Naive B cell (primary cell): Measurements from ENCODE around the gene DBX2. TPM values are rescaled to one million over a fixed set of nuclear protein-coding genes. Genes with fewer than 3 reads are reported as not detected.
A peak's percentile ranks its signal among the peaks of the same experiment; 100 is the strongest.
"Not testable (repeated sequence)": the region's sequence is repeated elsewhere in the genome, so short reads cannot be mapped to it uniquely, and the experiment has no call there.

Source experiments
- ATAC-seq, 2 donors: fragments of 150-1000 bp; cut with Tn5 transposase; 2 replicates each; pipeline ENCODE4 v1.10.0; 2021; ENCODE audit warnings: low read depth in 2 of 2, mild to moderate bottlenecking in 2 of 2, moderate library complexity in 2 of 2
- DNase-seq: peaks from one replicate; pipeline ENCODE4 v3.0.0; 2022
- H3K27ac Mint-ChIP-seq, 6 donors: one replicate each; pipeline ENCODE4 v1.8.0; 2020 to 2022; ENCODE audit warnings: mild to moderate bottlenecking in 6 of 6, mixed read lengths in 6 of 6, moderate library complexity in 5 of 6, inconsistent platforms in 2 of 6
- H3K27me3 Mint-ChIP-seq, 3 donors: one replicate each; pipeline ENCODE4 v1.8.0; 2021 to 2022; ENCODE audit warnings: mixed read lengths in 3 of 3, mild to moderate bottlenecking in 1 of 3
- H3K36me3 Mint-ChIP-seq, 2 donors: one replicate each; pipeline ENCODE4 v1.8.0; 2020 to 2022; ENCODE audit warnings: mixed read lengths in 2 of 2, inconsistent platforms in 1 of 2, mild to moderate bottlenecking in 1 of 2
- H3K4me1 Mint-ChIP-seq, 3 donors: one replicate each; pipeline ENCODE4 v1.8.0; 2020 to 2022; ENCODE audit warnings: mixed read lengths in 3 of 3, inconsistent platforms in 1 of 3, mild to moderate bottlenecking in 1 of 3, moderate library complexity in 1 of 3
- H3K4me3 Mint-ChIP-seq, 8 donors: one replicate each; pipeline ENCODE4 v1.8.0; 2020 to 2022; ENCODE audit warnings: mild to moderate bottlenecking in 8 of 8, mixed read lengths in 8 of 8, moderate library complexity in 8 of 8, inconsistent platforms in 2 of 8
- H3K9me3 Mint-ChIP-seq, 7 donors: one replicate each; pipeline ENCODE4 v1.8.0; 2020 to 2022; ENCODE audit warnings: mixed read lengths in 7 of 7, mild to moderate bottlenecking in 5 of 7, inconsistent platforms in 2 of 7, moderate library complexity in 1 of 7
- polyA plus RNA-seq, 6 donors: library from polyadenylated mRNA; unstranded; fragments of 300-500 nt; fragmentation: Illumina TruSeq; gene quantifications; one replicate each; pipeline ENCODE4 v1.2.3, GENCODE V29; 2021; ENCODE audit warnings: low read depth in 6 of 6

The DBX2 gene
- polyA plus RNA-seq, 6 donors from 2014 or later = not detected

DNA sequence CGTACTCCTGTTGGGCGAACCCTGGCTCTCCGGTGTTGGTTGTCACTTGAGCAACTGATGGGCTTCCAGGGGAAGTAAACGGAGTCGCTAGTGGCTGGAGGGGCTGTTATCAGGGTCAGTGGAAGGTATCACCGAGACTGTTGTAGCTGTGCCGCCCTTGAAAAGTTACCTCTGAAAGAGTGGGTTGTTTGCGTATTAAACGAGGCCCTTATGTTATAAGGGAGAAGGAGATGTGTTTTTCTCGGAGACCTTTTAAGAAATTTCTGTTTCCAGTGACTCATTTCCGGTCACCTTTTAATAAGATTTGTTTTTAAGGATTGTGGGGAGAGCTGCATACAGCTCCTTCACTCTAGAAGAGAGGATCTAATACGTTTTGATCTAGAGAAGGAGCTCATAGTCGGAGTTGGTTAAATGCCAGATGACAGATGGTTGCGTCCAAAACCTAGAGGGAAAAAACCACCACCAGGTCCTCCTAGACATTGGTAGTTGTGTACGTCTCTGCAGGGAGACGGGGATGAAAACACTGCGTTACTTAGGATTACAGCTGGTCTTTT, 750 bp upstream of the DBX2 start:
- H3K9me3 Mint-ChIP-seq = peaks cover 0 to 3% (median 0%) of the 10 kb centered on the region in 7 donors
- H3K27ac Mint-ChIP-seq = no peak overlapping the region
- H3K27me3 Mint-ChIP-seq = peaks cover 31 to 45% (median 42%) of the 10 kb centered on the region in 3 donors
- no peak overlapping the region for H3K4me3 Mint-ChIP-seq
- no peaks in the 10 kb centered on the region for H3K36me3 Mint-ChIP-seq
- no peak for DNase-seq
- no peaks in the 10 kb centered on the region for H3K4me1 Mint-ChIP-seq
- no peak for ATAC-seq

DNA sequence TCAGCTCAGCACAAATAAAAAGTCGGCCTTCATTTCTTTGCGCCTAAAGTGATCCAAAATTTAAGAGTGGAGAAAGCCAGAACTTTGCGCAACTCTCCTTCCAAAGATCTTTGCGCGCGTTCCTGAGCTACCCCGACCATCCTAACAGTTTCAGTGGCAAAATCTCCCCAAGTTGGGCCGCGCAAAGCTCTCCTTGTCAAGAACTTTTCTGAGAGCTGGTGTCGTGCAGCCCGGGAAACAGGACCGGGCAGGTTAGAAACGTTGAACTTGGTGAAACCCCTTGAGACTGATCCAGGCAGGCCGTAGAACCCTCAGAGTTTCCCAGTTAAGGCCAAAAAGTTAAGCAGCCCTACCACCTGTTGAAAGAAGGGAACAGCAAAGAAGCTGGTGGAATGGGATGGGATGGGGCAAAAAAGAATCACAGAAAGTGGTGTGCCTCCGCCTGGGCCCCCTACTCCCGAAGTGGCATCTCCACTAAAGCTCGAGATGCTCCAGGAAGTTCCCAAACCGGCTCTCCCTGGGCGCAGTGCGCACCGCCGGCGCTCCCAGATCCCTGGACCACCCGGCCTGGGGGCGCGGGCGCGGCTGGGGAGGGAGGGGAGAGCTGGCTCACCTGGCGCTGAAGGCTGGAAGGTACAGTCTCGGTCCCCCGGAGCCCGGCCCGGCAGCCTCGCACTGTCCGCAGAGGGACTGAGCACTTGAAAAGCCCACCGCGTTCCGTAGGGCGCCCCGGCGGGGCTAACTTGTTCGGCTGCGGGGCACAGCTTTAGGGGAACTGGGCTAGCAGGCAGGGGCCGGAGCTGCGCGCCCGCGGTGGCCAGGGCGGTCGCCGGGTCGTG, 768 bp downstream of the DBX2 start:
- no peaks in the 10 kb centered on the region for H3K36me3 Mint-ChIP-seq
- peaks cover 31 to 50% (median 42%) of the 10 kb centered on the region in 3 donors for H3K27me3 Mint-ChIP-seq
- H3K4me3 Mint-ChIP-seq = peak overlapping the region in 1 of 8 donors; percentile 47
- no peak for DNase-seq
- no peaks in the 10 kb centered on the region for H3K9me3 Mint-ChIP-seq
- no peak overlapping the region for H3K27ac Mint-ChIP-seq
- no peak for ATAC-seq
- H3K4me1 Mint-ChIP-seq = no peaks in the 10 kb centered on the region

DNA sequence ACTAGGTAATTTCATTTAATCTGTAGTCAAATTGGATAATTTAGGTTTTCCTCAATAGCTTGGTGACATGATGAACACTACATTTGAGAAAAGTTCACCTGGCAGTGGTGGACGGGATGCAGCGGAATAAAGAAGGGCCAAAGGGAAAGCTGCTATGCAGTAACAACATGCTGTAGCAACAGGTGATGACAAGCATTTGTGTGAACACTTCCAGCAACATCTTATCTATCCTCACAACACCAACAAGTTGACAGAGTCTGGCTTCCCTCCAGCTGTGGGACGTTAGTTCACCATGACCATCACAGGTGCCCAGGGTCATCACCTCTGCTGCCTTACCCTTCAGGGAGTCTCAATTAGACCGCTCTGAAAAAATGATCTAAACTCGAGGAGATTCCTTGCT, 8.3 kb downstream of the DBX2 start:
- Mint-ChIP-seq H3K9me3 (no peaks in the 10 kb centered on the region), H3K4me1 (no peaks in the 10 kb centered on the region), H3K27me3 (peaks cover 8 to 11% (median 11%) of the 10 kb centered on the region in 3 donors), H3K27ac (no peak overlapping the region), H3K36me3 (no peaks in the 10 kb centered on the region), H3K4me3 (no peak overlapping the region)
- no peak for ATAC-seq
- no peak for DNase-seq

DNA sequence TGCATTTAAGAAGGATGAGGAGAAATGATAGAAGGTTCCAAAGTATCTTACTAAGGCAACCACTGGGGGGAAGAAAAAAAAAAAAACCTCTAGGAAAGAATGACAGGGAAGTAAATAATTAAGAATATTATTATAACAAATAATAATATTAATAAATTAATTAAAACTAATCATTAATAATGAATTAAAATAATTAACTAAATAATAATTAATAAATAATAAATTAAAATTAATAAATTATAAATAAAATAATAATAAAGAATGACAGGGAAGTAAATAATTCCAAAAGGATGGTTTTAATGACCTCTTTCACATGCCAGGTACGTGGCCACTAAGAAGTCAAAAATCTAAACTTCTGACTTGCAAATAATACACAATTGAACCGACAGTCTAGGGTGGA, 9.9 kb downstream of the DBX2 start:
- Mint-ChIP-seq H3K36me3 (no peaks in the 10 kb centered on the region), H3K4me3 (no peak overlapping the region), H3K27me3 (peaks cover 5 to 11% (median 8%) of the 10 kb centered on the region in 3 donors), H3K4me1 (no peaks in the 10 kb centered on the region), H3K27ac (no peak overlapping the region), H3K9me3 (no peaks in the 10 kb centered on the region)
- ATAC-seq = no peak
- DNase-seq = no peak

DNA sequence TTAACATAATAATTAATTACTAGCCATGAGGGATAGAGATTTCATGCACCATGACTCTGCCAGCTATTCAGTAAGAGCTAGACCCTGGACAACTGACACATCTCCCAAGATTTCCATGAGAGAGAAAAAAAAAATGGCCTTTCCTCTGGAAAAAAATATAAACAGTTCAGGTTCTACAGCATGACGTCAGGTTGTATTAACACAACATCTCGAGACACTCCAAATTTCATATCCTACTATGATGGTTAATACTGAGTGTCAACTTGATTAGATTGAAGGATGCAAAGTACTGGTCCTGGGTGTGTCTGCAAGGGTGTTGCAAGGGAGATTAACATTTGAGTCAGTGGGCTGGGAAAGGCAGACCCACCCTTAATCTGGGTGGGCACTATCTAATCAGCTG, 11.1 kb downstream of the DBX2 start:
- H3K36me3 Mint-ChIP-seq = no peaks in the 10 kb centered on the region
- no peak overlapping the region for H3K4me3 Mint-ChIP-seq
- H3K27ac Mint-ChIP-seq = no peak overlapping the region
- no peaks in the 10 kb centered on the region for H3K9me3 Mint-ChIP-seq
- no peak for ATAC-seq
- H3K4me1 Mint-ChIP-seq = no peaks in the 10 kb centered on the region
- peaks cover 11 to 16% (median 14%) of the 10 kb centered on the region in 3 donors for H3K27me3 Mint-ChIP-seq
- DNase-seq = no peak

DNA sequence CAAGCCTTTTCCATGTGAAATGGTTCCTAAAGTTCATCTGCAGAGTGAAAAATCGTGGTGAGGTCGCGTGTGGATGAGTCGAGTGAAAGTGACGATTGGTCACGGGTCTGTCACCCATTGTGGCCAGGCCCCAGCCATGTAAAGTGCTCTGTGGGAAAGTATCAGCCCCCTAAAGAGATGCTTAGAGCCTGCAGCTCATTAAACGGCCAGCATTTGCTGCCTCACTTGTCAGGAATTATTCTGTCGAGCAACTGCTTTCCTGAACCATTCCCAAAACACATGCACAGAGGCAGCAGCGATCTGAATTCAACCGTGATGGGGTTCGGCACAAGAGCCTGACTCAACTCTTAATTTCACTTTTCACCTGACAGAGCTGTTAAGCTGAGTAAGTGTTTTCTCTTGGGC, 16.0 kb downstream of the DBX2 start:
- Mint-ChIP-seq H3K4me3 (no peak overlapping the region), H3K9me3 (no peaks in the 10 kb centered on the region), H3K27ac (no peak overlapping the region), H3K27me3 (peaks cover 9 to 29% (median 19%) of the 10 kb centered on the region in 3 donors), H3K4me1 (no peaks in the 10 kb centered on the region), H3K36me3 (no peaks in the 10 kb centered on the region)
- ATAC-seq (no peak), DNase-seq (no peak)

DNA sequence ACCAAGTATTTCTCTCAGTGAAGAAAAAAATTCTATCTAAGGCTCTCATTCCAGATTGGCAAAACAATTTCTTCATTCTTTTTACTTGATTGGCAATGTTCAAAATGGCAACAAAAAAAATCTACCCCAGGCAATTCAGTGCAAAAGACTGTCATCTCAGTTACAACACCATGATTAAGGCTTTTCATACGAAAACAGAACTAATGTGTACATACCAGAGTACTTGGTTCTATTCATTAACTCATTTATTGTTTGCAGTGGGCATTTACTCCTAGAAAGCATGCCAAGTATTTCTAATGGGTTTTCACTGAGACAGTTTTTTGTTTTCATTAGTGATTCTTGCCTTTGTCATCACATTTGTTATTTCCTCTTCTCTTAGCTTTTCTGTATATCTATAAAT, 33.0 kb downstream of the DBX2 start:
- H3K27ac Mint-ChIP-seq = no peak overlapping the region
- H3K4me3 Mint-ChIP-seq = no peak overlapping the region
- DNase-seq (no peak), ATAC-seq (no peak)
- no peaks in the 10 kb centered on the region for H3K27me3 Mint-ChIP-seq
- H3K36me3 Mint-ChIP-seq = no peaks in the 10 kb centered on the region
- peaks cover 5 to 25% (median 15%) of the 10 kb centered on the region in 7 donors for H3K9me3 Mint-ChIP-seq
- H3K4me1 Mint-ChIP-seq = no peaks in the 10 kb centered on the region

DNA sequence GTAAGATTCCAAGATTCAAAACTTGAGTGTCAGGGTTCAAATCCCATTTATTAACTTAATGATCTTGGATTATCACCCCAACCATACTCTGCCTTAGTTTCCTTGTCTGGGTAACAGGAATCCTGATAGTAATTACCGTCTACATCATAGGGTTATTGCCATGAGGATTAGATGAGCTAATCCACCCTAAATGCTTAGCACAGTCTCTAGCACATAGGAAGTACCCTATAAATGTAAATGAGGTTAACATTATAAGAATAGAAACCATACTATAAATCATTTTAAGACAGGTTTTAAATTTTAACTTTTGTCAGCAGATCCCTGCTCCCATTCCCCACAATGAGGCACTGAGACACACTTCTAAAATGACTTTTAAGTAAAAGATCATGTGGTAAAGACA, 36.5 kb downstream of the DBX2 start:
- no peak for ATAC-seq
- H3K4me1 Mint-ChIP-seq = no peaks in the 10 kb centered on the region
- H3K9me3 Mint-ChIP-seq = peaks cover 0 to 14% (median 6%) of the 10 kb centered on the region in 7 donors
- no peak overlapping the region for H3K4me3 Mint-ChIP-seq
- no peaks in the 10 kb centered on the region for H3K27me3 Mint-ChIP-seq
- DNase-seq = no peak
- no peaks in the 10 kb centered on the region for H3K36me3 Mint-ChIP-seq
- no peak overlapping the region for H3K27ac Mint-ChIP-seq

DNA sequence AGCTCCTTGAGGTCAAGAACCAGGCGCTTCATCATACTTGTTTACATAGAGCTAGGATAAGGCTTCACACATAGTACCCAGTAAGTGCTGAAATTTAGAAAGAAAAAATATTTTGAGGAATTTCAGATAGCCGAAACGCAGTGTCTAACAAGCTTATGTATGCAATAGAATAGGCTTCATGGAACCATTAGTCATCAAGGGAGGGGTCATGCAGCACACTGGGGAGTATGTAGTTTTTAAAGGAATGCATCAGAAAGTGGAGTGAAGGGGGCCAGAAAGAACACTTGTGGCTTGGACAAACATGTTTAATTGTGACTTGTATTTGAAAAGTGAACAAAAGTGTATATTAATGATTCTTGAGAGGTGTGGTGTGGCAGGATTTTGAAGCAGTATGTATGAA, 38.1 kb downstream of the DBX2 start:
- Mint-ChIP-seq H3K27ac (no peak overlapping the region), H3K4me3 (no peak overlapping the region), H3K4me1 (no peaks in the 10 kb centered on the region), H3K36me3 (no peaks in the 10 kb centered on the region), H3K27me3 (no peaks in the 10 kb centered on the region), H3K9me3 (peaks cover 0 to 4% (median 0%) of the 10 kb centered on the region in 7 donors)
- no peak for DNase-seq
- no peak for ATAC-seq

DNA sequence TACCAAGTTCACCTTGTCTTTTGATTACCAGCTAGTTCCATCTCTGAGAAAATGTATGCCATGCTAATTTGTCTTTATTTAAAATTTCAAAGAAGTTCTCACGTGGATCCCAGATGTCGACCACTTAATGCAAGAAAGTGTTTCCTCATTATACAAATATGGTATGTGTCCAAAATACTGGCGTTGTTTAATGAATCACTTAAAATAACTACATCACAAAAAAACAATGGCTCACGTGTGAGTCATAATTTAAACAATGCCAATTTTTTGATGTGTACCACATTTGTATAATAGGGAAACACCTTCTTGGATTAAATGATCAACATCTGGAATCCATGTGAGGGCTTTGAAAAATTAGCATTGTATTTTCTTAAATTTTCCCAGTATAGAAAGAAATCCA, 40.8 kb downstream of the DBX2 start:
- DNase-seq (no peak), ATAC-seq (no peak)
- Mint-ChIP-seq H3K27ac (no peak overlapping the region), H3K27me3 (no peaks in the 10 kb centered on the region), H3K36me3 (no peaks in the 10 kb centered on the region), H3K4me3 (no peak overlapping the region), H3K4me1 (no peaks in the 10 kb centered on the region), H3K9me3 (peaks cover 0 to 4% (median 0%) of the 10 kb centered on the region in 7 donors)

DNA sequence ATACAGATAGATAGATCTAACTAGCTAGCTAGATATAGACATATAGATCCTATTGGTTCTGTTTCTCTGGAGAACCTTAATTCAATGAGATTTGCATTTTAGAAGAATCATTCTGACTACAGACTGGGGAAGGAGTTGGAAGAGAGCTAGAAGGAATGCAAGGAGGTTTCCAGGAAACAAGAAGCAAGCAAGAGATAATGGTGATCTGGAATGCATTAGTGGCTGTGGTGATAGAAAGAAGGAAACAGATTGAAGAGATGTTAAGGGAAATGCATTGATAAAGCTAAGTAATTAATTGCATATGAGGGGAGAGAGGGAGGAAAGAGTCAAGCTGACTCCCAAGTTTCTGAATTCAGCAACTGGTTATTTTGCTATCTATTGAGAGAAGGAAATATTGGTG, 42.7 kb downstream of the DBX2 start:
- Mint-ChIP-seq H3K4me3 (no peak overlapping the region), H3K9me3 (peaks cover 0 to 4% (median 0%) of the 10 kb centered on the region in 7 donors), H3K27me3 (no peaks in the 10 kb centered on the region), H3K27ac (no peak overlapping the region), H3K4me1 (no peaks in the 10 kb centered on the region), H3K36me3 (no peaks in the 10 kb centered on the region)
- DNase-seq (no peak), ATAC-seq (no peak)

DNA sequence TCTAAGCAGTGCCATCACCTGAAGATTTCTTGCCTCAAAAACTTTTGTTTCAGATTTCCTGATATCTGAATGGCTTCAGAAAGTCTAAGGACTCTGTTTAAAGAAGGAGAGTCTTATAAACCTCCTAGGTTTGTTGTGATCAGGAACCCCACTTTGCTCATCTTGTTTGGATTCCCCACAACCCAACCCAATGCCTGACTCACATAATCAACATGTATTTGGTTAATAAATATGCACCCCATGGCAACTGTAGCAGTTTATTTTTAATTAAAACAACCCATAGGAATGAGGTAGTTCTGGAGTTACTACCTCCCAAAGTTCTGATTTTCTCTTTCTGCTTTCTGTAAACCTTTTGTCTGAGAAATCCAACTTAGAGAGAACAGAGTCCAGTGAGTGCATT, 51.5 kb downstream of the DBX2 start:
- Mint-ChIP-seq H3K36me3 (no peaks in the 10 kb centered on the region), H3K27ac (no peak overlapping the region), H3K9me3 (peaks cover 0 to 15% (median 4%) of the 10 kb centered on the region in 7 donors), H3K4me3 (no peak overlapping the region), H3K27me3 (no peaks in the 10 kb centered on the region), H3K4me1 (no peaks in the 10 kb centered on the region)
- DNase-seq (no peak), ATAC-seq (no peak)

DNA sequence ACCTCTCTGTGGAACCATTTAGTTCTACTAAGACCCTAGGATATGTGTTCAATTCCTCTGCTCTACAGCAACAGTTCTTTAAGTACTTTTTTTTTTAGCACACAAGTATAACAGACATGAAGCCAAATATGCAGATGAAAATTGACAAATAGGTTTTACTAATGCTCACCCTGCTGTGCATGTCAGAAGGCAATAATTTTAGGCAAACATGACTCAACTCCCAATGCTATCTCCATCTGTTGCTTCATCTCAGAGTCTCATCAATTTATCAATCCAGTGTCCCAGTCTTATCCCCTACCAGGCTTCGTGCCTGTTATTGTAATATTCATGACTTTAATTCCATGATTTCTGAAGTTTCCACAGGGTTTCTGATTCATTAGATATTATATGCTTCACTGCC, 57.7 kb downstream of the DBX2 start:
- DNase-seq = no peak
- no peaks in the 10 kb centered on the region for H3K36me3 Mint-ChIP-seq
- H3K27me3 Mint-ChIP-seq = no peaks in the 10 kb centered on the region
- ATAC-seq = no peak
- no peaks in the 10 kb centered on the region for H3K4me1 Mint-ChIP-seq
- H3K4me3 Mint-ChIP-seq = no peak overlapping the region
- H3K9me3 Mint-ChIP-seq = peaks cover 0 to 6% (median 3%) of the 10 kb centered on the region in 7 donors
- no peak overlapping the region for H3K27ac Mint-ChIP-seq

DNA sequence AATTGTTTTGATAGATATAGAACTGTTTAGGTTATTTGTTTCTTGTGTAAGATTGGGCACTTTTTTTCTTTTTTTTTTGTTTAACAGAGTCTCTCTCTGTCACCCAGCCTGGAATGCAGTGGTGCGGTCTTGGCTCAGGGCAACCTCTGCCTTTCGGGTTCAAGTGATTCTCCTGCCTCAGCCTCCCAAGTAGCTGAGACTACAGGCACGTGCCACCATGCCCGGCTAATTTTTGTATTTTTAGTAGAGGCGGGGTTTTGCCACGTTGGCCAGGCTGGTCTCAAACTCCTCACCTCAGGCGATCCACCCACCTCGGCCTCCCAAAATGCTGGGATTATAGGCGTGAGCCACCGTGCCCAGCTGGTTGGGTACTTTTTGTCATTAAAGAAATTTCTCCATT, 66.0 kb downstream of the DBX2 start:
- not testable (repeated sequence) for H3K27me3 Mint-ChIP-seq, H3K36me3 Mint-ChIP-seq, H3K27ac Mint-ChIP-seq, H3K9me3 Mint-ChIP-seq, DNase-seq, ATAC-seq, H3K4me1 Mint-ChIP-seq, H3K4me3 Mint-ChIP-seq
